HL-60 (cell line): ENCODE data around the gene MRE11.

Source experiments
- CTCF ChIP-seq: IDR thresholded peaks from one replicate; pipeline ENCODE4 v1.5.1; 2011; ENCODE audit warnings: low read length, control low read depth, inconsistent platforms; ENCODE audit not compliant: insufficient read depth
- POLR2AphosphoS5 ChIP-seq: IDR thresholded peaks from 2 replicates; pipeline ENCODE4 v1.6.1; 2012; ENCODE audit warnings: low read depth
- SPI1 ChIP-seq: IDR thresholded peaks from 2 replicates; pipeline ENCODE4 v1.6.1; 2012; ENCODE audit warnings: low read depth, mild to moderate bottlenecking, borderline replicate concordance

GRCh38 chr11:94400457-94400838, 93.2 kb downstream of the MRE11 start:
- TF ChIP-seq POLR2AphosphoS5 (no peak), CTCF (no peak), SPI1 (no peak)
